Right ventricle myocardium inferior (tissue), 1 donor: Measurements from ENCODE around the gene NDUFC2. TPM values are rescaled to one million over a fixed set of nuclear protein-coding genes. Genes with fewer than 3 reads are reported as not detected.
"Not testable (repeated sequence)": the region's sequence is repeated elsewhere in the genome, so short reads cannot be mapped to it uniquely, and the experiment has no call there.

Experiments
- ATAC-seq: fragments of 200-7000 bp; cut with Tn5 transposase; one replicate; pipeline ENCODE4 v1.9.1; 2020; ENCODE audit warnings: mild to moderate bottlenecking, moderate library complexity
- DNase-seq: peaks from one replicate; pipeline ENCODE4 v3.0.0; 2021; ENCODE audit errors: missing footprints
- intact Hi-C: fragments of 100-400 bp; cut with DNase I; formaldehyde crosslinking; loops from one replicate; pipeline ENCODE4 v1.11.0; 2022
- total RNA-seq: library from RNA; stranded (reverse); fragmentation: NEBNext Ultra II Directional; extraction: Animal tissue kit (Norgen Biotek cat#: 25700); gene quantifications from one replicate; pipeline ENCODE4 v1.2.1, GENCODE V29; 2021
- donor health status: DM: no; HTN: yes; CAD: no; lungs with severe emphysema.

The NDUFC2 gene
- total RNA-seq, 1 donor from 2014 or later: 337 TPM

GRCh38 chr11:78061088-78061920 lies 18.4 kb downstream of the NDUFC2 start:
- ATAC-seq: peak; percentile 92
- DNase-seq: peak; percentile 79
- intact Hi-C loops: no loop called here

- ATAC-seq (no peak), DNase-seq (no peak)
- intact Hi-C loops: no loop called here
Measured at GRCh38 chr11:78060533-78060932, 19.1 kb downstream of the NDUFC2 start.

GRCh38 chr11:78059749-78060328 lies 19.8 kb downstream of the NDUFC2 start:
- DNase-seq, intact Hi-C loops, ATAC-seq: not testable (repeated sequence)

- ATAC-seq (no peak), DNase-seq (no peak)
- intact Hi-C loops: no loop called here
Measured at GRCh38 chr11:78057462-78058055, 22.1 kb downstream of the NDUFC2 start.

GRCh38 chr11:78056093-78056492 lies 23.6 kb downstream of the NDUFC2 start:
- no peak for DNase-seq
- no peak for ATAC-seq
- intact Hi-C loops: no loop called here

GRCh38 chr11:78054971-78055370 lies 24.7 kb downstream of the NDUFC2 start:
- ATAC-seq: no peak
- no peak for DNase-seq
- intact Hi-C loops: no loop called here

GRCh38 chr11:78050964-78051831 lies 28.5 kb downstream of the NDUFC2 start:
- no peak for DNase-seq
- intact Hi-C loops: no loop called here
- no peak for ATAC-seq

GRCh38 chr11:78049348-78049747 lies 30.3 kb downstream of the NDUFC2 start:
- no peak for ATAC-seq
- intact Hi-C loops: loop anchor here (5.0 kb wide), 1 partner anchor 52 kb away; no protein-coding TSS in a partner anchor
- DNase-seq: no peak

GRCh38 chr11:78048561-78048960 lies 31.1 kb downstream of the NDUFC2 start:
- intact Hi-C loops: loop anchor here (5.0 kb wide), 1 partner anchor 51 kb away; no protein-coding TSS in a partner anchor
- no peak for ATAC-seq
- no peak for DNase-seq

GRCh38 chr11:78046486-78046854 lies 33.2 kb downstream of the NDUFC2 start:
- intact Hi-C loops: loop anchor here (5.0 kb wide), 1 partner anchor 49 kb away; no protein-coding TSS in a partner anchor
- ATAC-seq: no peak
- no peak for DNase-seq

GRCh38 chr11:78045851-78046485 lies 33.7 kb downstream of the NDUFC2 start:
- intact Hi-C loops: loop anchor here (5.0 kb wide), 1 partner anchor 49 kb away; no protein-coding TSS in a partner anchor
- DNase-seq: peak; percentile 90
- ATAC-seq: peak; percentile 95

GRCh38 chr11:78044706-78045105 lies 35.0 kb downstream of the NDUFC2 start:
- intact Hi-C loops: loop anchor here (5.0 kb wide), 1 partner anchor 47 kb away; no protein-coding TSS in a partner anchor
- ATAC-seq: no peak
- DNase-seq: no peak

GRCh38 chr11:78041843-78042440 lies 37.7 kb downstream of the NDUFC2 start:
- intact Hi-C loops: no loop called here

GRCh38 chr11:78041380-78041719 lies 38.3 kb downstream of the NDUFC2 start:
- intact Hi-C loops, ATAC-seq, DNase-seq: not testable (repeated sequence)

More at GRCh38 chr11:78041843-78042440, 37.7 kb downstream of the NDUFC2 start:
- DNase-seq (no peak), ATAC-seq (no peak)

GRCh38 chr11:78040691-78041379 lies 38.8 kb downstream of the NDUFC2 start:
- DNase-seq (no peak), ATAC-seq (no peak)
- intact Hi-C loops: no loop called here

GRCh38 chr11:78039919-78040671 lies 39.6 kb downstream of the NDUFC2 start:
- DNase-seq: no peak
- ATAC-seq: peak; percentile 62
- intact Hi-C loops: no loop called here
